Stimulated activated CD8-positive, alpha-beta memory T cell treated with anti-CD3 and anti-CD28 coated beads, Interleukin-12 subunit alpha, Interleukin-12 subunit beta, amount 100 ng/mL, for 4 hours (primary cell): ENCODE data around the gene SPATA24.
"Not testable (repeated sequence)": the region's sequence is repeated elsewhere in the genome, so short reads cannot be mapped to it uniquely, and the experiment has no call there.

Experiments
- DNase-seq: peaks from one replicate; pipeline ENCODE4 v3.0.0-alpha.2; 2020; ENCODE audit warnings: low read depth

SPATA24 gene

GRCh38 chr5:139403787-139404483 lies at the start of gene SPATA24:
Gene SPATA24 (minus strand): TSS chr5:139404089. CDS start chr5:139404060, 29 bp downstream.
- peak; percentile 96 for DNase-seq

- no peak for DNase-seq
Measured at GRCh38 chr5:139451878-139452660, 48.2 kb upstream of the SPATA24 start.

GRCh38 chr5:139451176-139451575 lies 47.3 kb upstream of the SPATA24 start:
- no peak for DNase-seq

GRCh38 chr5:139446956-139447779 lies 43.3 kb upstream of the SPATA24 start:
- no peak for DNase-seq

GRCh38 chr5:139445325-139446170 lies 41.7 kb upstream of the SPATA24 start:
- no peak for DNase-seq

GRCh38 chr5:139443831-139444453 lies 40.1 kb upstream of the SPATA24 start:
- no peak for DNase-seq

- DNase-seq: not testable (repeated sequence)
Measured at GRCh38 chr5:139440416-139440815, 36.5 kb upstream of the SPATA24 start.

- DNase-seq: peak; percentile 77
Measured at GRCh38 chr5:139439013-139439903, 35.4 kb upstream of the SPATA24 start, which contains the start of gene DNAJC18. Gene DNAJC18 (minus strand): TSS chr5:139439525. CDS start chr5:139439445, 80 bp downstream.

- DNase-seq: no peak
Measured at GRCh38 chr5:139438707-139439012, 34.8 kb upstream of the SPATA24 start.

GRCh38 chr5:139435676-139436075 lies 31.8 kb upstream of the SPATA24 start:
- no peak for DNase-seq

GRCh38 chr5:139431706-139432105 lies 27.8 kb upstream of the SPATA24 start:
- no peak for DNase-seq

- DNase-seq: no peak
Measured at GRCh38 chr5:139430015-139430414, 26.1 kb upstream of the SPATA24 start.

- DNase-seq: no peak
Measured at GRCh38 chr5:139426203-139426885, 22.5 kb upstream of the SPATA24 start.

- DNase-seq: no peak
Measured at GRCh38 chr5:139425497-139425896, 21.6 kb upstream of the SPATA24 start.

- DNase-seq: no peak
Measured at GRCh38 chr5:139422307-139422893, 18.5 kb upstream of the SPATA24 start.

GRCh38 chr5:139419226-139420192 lies 15.6 kb upstream of the SPATA24 start:
- DNase-seq: no peak

- DNase-seq: no peak
Measured at GRCh38 chr5:139418793-139419192, 14.9 kb upstream of the SPATA24 start.

- no peak for DNase-seq
Measured at GRCh38 chr5:139417214-139417613, 13.3 kb upstream of the SPATA24 start.
